Measurements from ENCODE around the gene COL8A1.

DNA sequence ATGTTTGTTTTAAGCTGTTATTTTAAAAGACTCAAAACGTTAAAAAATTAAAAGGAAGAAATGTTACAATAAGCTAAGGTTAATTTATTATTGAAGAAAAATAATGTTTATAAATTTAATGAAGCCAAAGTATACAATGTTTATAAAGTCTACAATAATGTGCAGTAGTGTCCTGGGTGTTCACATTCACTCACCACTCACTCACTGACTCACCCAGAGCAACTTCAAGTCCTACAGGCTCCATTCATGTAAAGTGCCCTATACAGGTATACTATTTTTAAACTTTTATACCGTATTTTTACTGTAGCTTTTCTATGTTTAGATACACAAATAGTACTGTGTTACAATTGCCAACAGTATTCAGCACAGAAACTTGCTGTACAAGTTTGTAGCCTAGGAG is 55.2 kb downstream of the COL8A1 start:
- TF ChIP-seq, protein P1, sequence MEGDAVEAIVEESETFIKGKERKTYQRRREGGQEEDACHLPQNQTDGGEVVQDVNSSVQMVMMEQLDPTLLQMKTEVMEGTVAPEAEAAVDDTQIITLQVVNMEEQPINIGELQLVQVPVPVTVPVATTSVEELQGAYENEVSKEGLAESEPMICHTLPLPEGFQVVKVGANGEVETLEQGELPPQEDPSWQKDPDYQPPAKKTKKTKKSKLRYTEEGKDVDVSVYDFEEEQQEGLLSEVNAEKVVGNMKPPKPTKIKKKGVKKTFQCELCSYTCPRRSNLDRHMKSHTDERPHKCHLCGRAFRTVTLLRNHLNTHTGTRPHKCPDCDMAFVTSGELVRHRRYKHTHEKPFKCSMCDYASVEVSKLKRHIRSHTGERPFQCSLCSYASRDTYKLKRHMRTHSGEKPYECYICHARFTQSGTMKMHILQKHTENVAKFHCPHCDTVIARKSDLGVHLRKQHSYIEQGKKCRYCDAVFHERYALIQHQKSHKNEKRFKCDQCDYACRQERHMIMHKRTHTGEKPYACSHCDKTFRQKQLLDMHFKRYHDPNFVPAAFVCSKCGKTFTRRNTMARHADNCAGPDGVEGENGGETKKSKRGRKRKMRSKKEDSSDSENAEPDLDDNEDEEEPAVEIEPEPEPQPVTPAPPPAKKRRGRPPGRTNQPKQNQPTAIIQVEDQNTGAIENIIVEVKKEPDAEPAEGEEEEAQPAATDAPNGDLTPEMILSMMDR (IDR thresholded peaks at IDR 0.05; ENCODE audit: low read length) = no peak
- TF ChIP-seq EZH2phosphoT487 (IDR thresholded peaks at IDR 0.05; ENCODE audit: low read length) (no peak), EZH2 (optimal IDR thresholded peaks at IDR 0.05; ENCODE audit: low read depth, low read length) (no peak)
